ENCODE data around the gene ALDH1B1. TPM values are rescaled to one million over a fixed set of nuclear protein-coding genes. Genes with fewer than 3 reads are reported as not detected.

ALDH1B1 gene
- total RNA-seq, 1 experiment from 2014 or later: 35.7 TPM

DNA sequence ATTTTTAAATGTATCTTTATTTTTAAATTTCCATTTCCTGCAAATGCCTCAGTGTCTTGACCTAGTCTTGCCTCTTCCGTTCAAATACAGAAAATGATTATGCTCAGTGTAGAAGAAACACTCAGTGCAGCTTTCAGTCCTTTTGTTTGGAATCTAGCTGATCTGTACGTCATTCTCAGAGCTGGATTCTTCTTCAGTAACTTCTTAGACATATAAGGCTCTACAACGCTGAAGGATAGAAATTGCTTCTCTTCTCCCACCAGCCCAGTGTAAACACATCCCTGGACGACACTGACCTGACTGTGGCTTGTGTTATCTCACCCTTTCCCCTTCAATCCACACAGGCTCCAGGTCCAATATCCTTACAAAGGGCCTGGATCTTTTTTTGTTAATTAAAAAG is 3.2 kb upstream of the ALDH1B1 start:
- no peaks in the 10 kb centered on the region for H3K27me3 Mint-ChIP-seq (ENCODE audit: insufficient read depth, unreplicated experiment)
- ChIA-PET POLR2A (no interaction called here), CTCF (no interaction called here)
- H3K36me3 ChIP-seq (ENCODE audit: control insufficient read depth, insufficient read depth, low read length): no peaks in the 10 kb centered on the region
- H3K27me3 ChIP-seq (replicated peaks; ENCODE audit: control insufficient read depth, insufficient read depth, low read length): no peaks in the 10 kb centered on the region
- peaks cover 11% of the 10 kb centered on the region for H3K9me3 Mint-ChIP-seq (ENCODE audit: unreplicated experiment)
- intact Hi-C loops (cut with micrococcal nuclease; ENCODE audit: unreplicated experiment): no loop called here
- peaks cover 9% of the 10 kb centered on the region for H3K36me3 Mint-ChIP-seq (ENCODE audit: insufficient read depth, unreplicated experiment)
- DNase-seq: no peak
- peaks cover 13% of the 10 kb centered on the region for H3K9me3 ChIP-seq
- no peak overlapping the region for H3K27ac Mint-ChIP-seq (ENCODE audit: unreplicated experiment)
- TF ChIP-seq, protein P1, sequence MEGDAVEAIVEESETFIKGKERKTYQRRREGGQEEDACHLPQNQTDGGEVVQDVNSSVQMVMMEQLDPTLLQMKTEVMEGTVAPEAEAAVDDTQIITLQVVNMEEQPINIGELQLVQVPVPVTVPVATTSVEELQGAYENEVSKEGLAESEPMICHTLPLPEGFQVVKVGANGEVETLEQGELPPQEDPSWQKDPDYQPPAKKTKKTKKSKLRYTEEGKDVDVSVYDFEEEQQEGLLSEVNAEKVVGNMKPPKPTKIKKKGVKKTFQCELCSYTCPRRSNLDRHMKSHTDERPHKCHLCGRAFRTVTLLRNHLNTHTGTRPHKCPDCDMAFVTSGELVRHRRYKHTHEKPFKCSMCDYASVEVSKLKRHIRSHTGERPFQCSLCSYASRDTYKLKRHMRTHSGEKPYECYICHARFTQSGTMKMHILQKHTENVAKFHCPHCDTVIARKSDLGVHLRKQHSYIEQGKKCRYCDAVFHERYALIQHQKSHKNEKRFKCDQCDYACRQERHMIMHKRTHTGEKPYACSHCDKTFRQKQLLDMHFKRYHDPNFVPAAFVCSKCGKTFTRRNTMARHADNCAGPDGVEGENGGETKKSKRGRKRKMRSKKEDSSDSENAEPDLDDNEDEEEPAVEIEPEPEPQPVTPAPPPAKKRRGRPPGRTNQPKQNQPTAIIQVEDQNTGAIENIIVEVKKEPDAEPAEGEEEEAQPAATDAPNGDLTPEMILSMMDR (IDR thresholded peaks at IDR 0.05; ENCODE audit: insufficient read depth in 1 of 2, low read depth in 1 of 2, low read length in 1 of 2, severe bottlenecking in 1 of 2, unreplicated experiment in 1 of 2): no peak
- BruUV-seq (replicated peaks): no TSS peak
- H3K4me1 ChIP-seq: peaks cover 9% of the 10 kb centered on the region
- H3K4me3 ChIP-seq (ENCODE audit: low read depth, low read length): no peak overlapping the region
- peaks cover 20% of the 10 kb centered on the region for H3K4me1 Mint-ChIP-seq (ENCODE audit: low read depth, unreplicated experiment)
- no peak overlapping the region for H3K4me3 Mint-ChIP-seq (ENCODE audit: unreplicated experiment)

DNA sequence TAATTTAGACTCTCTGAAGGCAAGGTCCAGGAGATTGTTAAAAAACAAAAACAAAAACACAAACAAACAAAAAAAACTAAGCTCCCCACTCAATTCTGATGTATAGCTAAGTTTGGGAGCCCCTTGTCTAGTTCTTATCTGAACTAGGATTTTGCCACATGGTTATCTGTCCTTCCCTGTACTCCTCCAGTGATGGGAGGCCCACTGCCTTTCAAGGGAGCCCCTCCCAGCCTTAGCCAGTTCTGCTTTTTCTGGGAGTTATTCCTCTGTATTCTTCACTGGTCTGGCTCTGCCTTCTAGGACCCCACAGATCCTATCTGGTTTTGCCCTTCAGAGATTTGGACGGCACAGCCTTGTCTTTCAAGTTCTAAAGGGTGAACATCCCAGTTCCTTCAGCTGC is 2.1 kb upstream of the ALDH1B1 start:
- H3K27ac Mint-ChIP-seq (ENCODE audit: unreplicated experiment): no peak overlapping the region
- H3K4me3 Mint-ChIP-seq (ENCODE audit: unreplicated experiment): peak overlapping the region; percentile 80
- no TSS peak for BruUV-seq (replicated peaks)
- H3K4me1 Mint-ChIP-seq (ENCODE audit: low read depth, unreplicated experiment): peaks cover 20% of the 10 kb centered on the region
- ChIA-PET POLR2A (no interaction called here), CTCF (no interaction called here)
- H3K9me3 ChIP-seq: peaks cover 1% of the 10 kb centered on the region; the same call in 1 of the 2 replicates
- H3K27me3 ChIP-seq (replicated peaks; ENCODE audit: control insufficient read depth, insufficient read depth, low read length): no peaks in the 10 kb centered on the region
- H3K4me3 ChIP-seq (ENCODE audit: low read depth, low read length): no peak overlapping the region
- H3K36me3 Mint-ChIP-seq (ENCODE audit: insufficient read depth, unreplicated experiment): peaks cover 11% of the 10 kb centered on the region
- peaks cover 9% of the 10 kb centered on the region for H3K4me1 ChIP-seq
- intact Hi-C loops (cut with micrococcal nuclease; ENCODE audit: unreplicated experiment): loop anchor here (10.0 kb wide), 1 partner anchor 54 kb away; no protein-coding TSS in a partner anchor
- TF ChIP-seq, protein P1 (IDR thresholded peaks at IDR 0.05; ENCODE audit: insufficient read depth in 1 of 2, low read depth in 1 of 2, low read length in 1 of 2, severe bottlenecking in 1 of 2, unreplicated experiment in 1 of 2): no peak
- H3K36me3 ChIP-seq (ENCODE audit: control insufficient read depth, insufficient read depth, low read length): no peaks in the 10 kb centered on the region
- DNase-seq: no peak
- H3K9me3 Mint-ChIP-seq (ENCODE audit: unreplicated experiment): peaks cover under 1% of the 10 kb centered on the region
- H3K27me3 Mint-ChIP-seq (ENCODE audit: insufficient read depth, unreplicated experiment): no peaks in the 10 kb centered on the region

DNA sequence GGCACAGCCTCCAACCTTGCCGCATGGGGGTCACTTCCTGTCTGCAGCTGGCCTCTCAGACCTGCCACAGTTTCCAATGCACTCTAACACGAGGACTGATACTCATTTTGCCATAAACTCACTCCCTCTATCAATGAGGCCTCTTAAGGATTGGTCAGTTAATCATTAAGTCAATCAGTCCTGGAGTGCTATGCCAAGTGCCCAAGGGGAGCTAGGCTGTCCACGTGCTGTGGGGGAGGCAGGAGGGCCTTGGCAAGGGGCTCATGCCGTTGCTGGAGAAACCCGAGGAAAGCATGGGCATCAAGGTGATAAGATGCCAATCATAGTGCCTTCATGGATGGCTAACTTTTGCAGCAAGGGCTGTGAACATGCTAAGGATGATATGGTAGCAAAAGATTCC is 1.7 kb upstream of the ALDH1B1 start:
- no peaks in the 10 kb centered on the region for H3K9me3 Mint-ChIP-seq (ENCODE audit: unreplicated experiment)
- peak overlapping the region; percentile 80 for H3K4me3 Mint-ChIP-seq (ENCODE audit: unreplicated experiment)
- no TSS peak for BruUV-seq (replicated peaks)
- H3K27ac Mint-ChIP-seq (ENCODE audit: unreplicated experiment): no peak overlapping the region
- Histone ChIP-seq H3K4me1 (peaks cover 9% of the 10 kb centered on the region), H3K4me3 (ENCODE audit: low read depth, low read length) (no peak overlapping the region), H3K27me3 (replicated peaks; ENCODE audit: control insufficient read depth, insufficient read depth, low read length) (no peaks in the 10 kb centered on the region), H3K9me3 (no peaks in the 10 kb centered on the region), H3K36me3 (ENCODE audit: control insufficient read depth, insufficient read depth, low read length) (no peaks in the 10 kb centered on the region; the same call in 1 of the 2 replicates)
- ChIA-PET POLR2A (no interaction called here), CTCF (no interaction called here)
- H3K27me3 Mint-ChIP-seq (ENCODE audit: insufficient read depth, unreplicated experiment): no peaks in the 10 kb centered on the region
- peaks cover 20% of the 10 kb centered on the region for H3K4me1 Mint-ChIP-seq (ENCODE audit: low read depth, unreplicated experiment)
- TF ChIP-seq, protein P1 (IDR thresholded peaks at IDR 0.05; ENCODE audit: insufficient read depth in 1 of 2, low read depth in 1 of 2, low read length in 1 of 2, severe bottlenecking in 1 of 2, unreplicated experiment in 1 of 2): no peak
- peaks cover 11% of the 10 kb centered on the region for H3K36me3 Mint-ChIP-seq (ENCODE audit: insufficient read depth, unreplicated experiment)
- DNase-seq: no peak
- intact Hi-C loops (cut with micrococcal nuclease; ENCODE audit: unreplicated experiment): loop anchor here (10.0 kb wide), 1 partner anchor 54 kb away; no protein-coding TSS in a partner anchor

All from Caco-2 (cell line).